NT2/D1 (cell line): ENCODE measurements around the gene FSIP1.

Experiments used
- SUZ12 ChIP-seq: IDR thresholded peaks from 2 replicates; pipeline ENCODE4 v1.6.1; 2011; ENCODE audit not compliant: insufficient read length, insufficient read depth; ENCODE audit errors: extremely low read depth
- YY1 ChIP-seq: IDR thresholded peaks from 2 replicates; pipeline ENCODE4 v1.6.1; 2011; ENCODE audit not compliant: insufficient read length, insufficient read depth

GRCh38 chr15:39621976-39622375, 160.7 kb downstream of the FSIP1 start:
- TF ChIP-seq YY1 (no peak), SUZ12 (no peak)
